Smooth muscle cell (in vitro differentiated cells): ENCODE results near the gene MYH13. TPM values are rescaled to one million over a fixed set of nuclear protein-coding genes. Genes with fewer than 3 reads are reported as not detected.
A peak's percentile ranks its signal among the peaks of the same experiment; 100 is the strongest.

ENCODE experiments used
- DNase-seq: peaks from one replicate; lab custom pipeline; 2025; ENCODE audit not compliant: unreplicated experiment; lab: John Stamatoyannopoulos, UW
- H2AFZ ChIP-seq: fragments of 200-600 bp; sonication (generic); 2 replicates; pipeline ENCODE4 v1.6.0; 2016; ENCODE audit warnings: antibody characterized with exemption, low read depth, mild to moderate bottlenecking
- H3F3A ChIP-seq: fragments of 200-600 bp; sonication (generic); 2 replicates; pipeline ENCODE4 v1.6.0; 2017; ENCODE audit warnings: antibody characterized with exemption, low read depth
- H3K27ac ChIP-seq: fragments of 200-600 bp; sonication (generic); 2 replicates; pipeline ENCODE4 v1.5.1; 2016; ENCODE audit warnings: low read depth, mild to moderate bottlenecking
- H3K27me3 ChIP-seq: fragments of 200-600 bp; sonication (generic); 2 replicates; pipeline ENCODE4 v1.6.1; 2016; ENCODE audit warnings: low read depth, mild to moderate bottlenecking
- H3K36me3 ChIP-seq: fragments of 200-600 bp; sonication (generic); 2 replicates; pipeline ENCODE4 v1.5.1; 2016; ENCODE audit warnings: low read depth
- H3K4me1 ChIP-seq: fragments of 200-600 bp; sonication (generic); 2 replicates; pipeline ENCODE4 v1.5.1; 2016; ENCODE audit warnings: low read depth
- H3K4me2 ChIP-seq: fragments of 200-600 bp; sonication (generic); 2 replicates; pipeline ENCODE4 v1.6.0; 2016; ENCODE audit warnings: mild to moderate bottlenecking
- H3K4me3 ChIP-seq: fragments of 200-600 bp; sonication (generic); 2 replicates; pipeline ENCODE4 v1.5.1; 2016; ENCODE audit warnings: mild to moderate bottlenecking
- H3K79me2 ChIP-seq: fragments of 200-600 bp; sonication (generic); 2 replicates; pipeline ENCODE4 v1.6.0; 2016; ENCODE audit warnings: low read depth, mild to moderate bottlenecking
- H3K9ac ChIP-seq: fragments of 200-600 bp; sonication (generic); 2 replicates; pipeline ENCODE4 v1.6.0; 2016; ENCODE audit warnings: low read depth
- H3K9me3 ChIP-seq: fragments of 200-600 bp; sonication (generic); replicated peaks from 2 replicates; pipeline ENCODE4 v1.5.1; 2016; ENCODE audit warnings: low read depth
- H4K20me1 ChIP-seq: fragments of 200-600 bp; sonication (generic); 2 replicates; pipeline ENCODE4 v1.6.0; 2016; ENCODE audit warnings: low read depth
- WGBS: methylation state at CpG from one replicate; pipeline ENCODE4 v1.1.7; 2016; ENCODE audit warnings: low lambda C conversion rate; 5-methylcytosine and 5-hydroxymethylcytosine counted together
- polyA plus RNA-seq: library from polyadenylated mRNA; unstranded; fragments of >200 nt; fragmentation: Nextera tagmentation; extraction: Ambion mirVana; gene quantifications from 2 replicates; pipeline ENCODE4 v1.2.1, GENCODE V29; 2016
- total RNA-seq: library from RNA; depleted of rRNA; stranded (reverse); fragments of >200 nt; gene quantifications from 2 replicates; pipeline ENCODE4 v1.2.3, GENCODE V29; 2014
- TF ChIP-seq, protein P1 (sequence below): fragments of 200-600 bp; sonication (generic); IDR thresholded peaks from 2 replicates; pipeline ENCODE4 v1.5.1; 2017; ENCODE audit warnings: borderline replicate concordance, mild to moderate bottlenecking, antibody characterized with exemption; ENCODE audit not compliant: insufficient read depth, poor library complexity, severe bottlenecking

Gene MYH13
- total and polyA plus RNA-seq, 2 experiments from 2014 or later: 0.09 TPM; not detected in 1

DNA sequence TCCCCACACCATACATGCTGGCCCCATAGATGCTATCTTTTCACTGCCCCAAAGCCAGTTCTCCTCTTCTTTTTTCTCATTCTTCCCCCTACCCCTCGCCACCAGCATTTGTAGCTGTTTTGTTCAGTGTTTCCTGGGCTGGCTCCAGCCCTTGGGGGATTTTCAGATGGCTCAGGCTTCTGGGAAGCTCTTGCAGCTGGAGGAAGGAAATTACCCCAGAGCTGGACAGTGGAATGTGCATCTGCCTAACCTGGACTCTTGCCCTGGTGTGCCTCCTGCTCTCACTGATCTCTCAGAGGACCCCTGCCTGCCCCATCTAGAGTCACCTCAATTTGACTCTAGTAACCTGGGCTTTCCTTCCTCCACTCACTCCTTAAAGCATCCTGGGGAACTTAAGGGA lies 82.8 kb downstream of the MYH13 start:
- peaks cover 7% of the 10 kb centered on the region for H3F3A ChIP-seq
- no peaks in the 10 kb centered on the region for H3K9me3 ChIP-seq
- H3K9ac ChIP-seq: no peak overlapping the region
- H3K27ac ChIP-seq: peak overlapping the region; percentile 95
- no peaks in the 10 kb centered on the region for H3K27me3 ChIP-seq
- H3K79me2 ChIP-seq: no peaks in the 10 kb centered on the region
- no peaks in the 10 kb centered on the region for H4K20me1 ChIP-seq
- peak overlapping the region; percentile 58 for H3K4me2 ChIP-seq
- H3K36me3 ChIP-seq: no peaks in the 10 kb centered on the region
- H2AFZ ChIP-seq: no peak overlapping the region
- H3K4me1 ChIP-seq: peaks cover 16% of the 10 kb centered on the region
- H3K4me3 ChIP-seq: no peak overlapping the region
- 25% methylated on average over 1 of the region's 1 CpG for WGBS
- TF ChIP-seq, protein P1, sequence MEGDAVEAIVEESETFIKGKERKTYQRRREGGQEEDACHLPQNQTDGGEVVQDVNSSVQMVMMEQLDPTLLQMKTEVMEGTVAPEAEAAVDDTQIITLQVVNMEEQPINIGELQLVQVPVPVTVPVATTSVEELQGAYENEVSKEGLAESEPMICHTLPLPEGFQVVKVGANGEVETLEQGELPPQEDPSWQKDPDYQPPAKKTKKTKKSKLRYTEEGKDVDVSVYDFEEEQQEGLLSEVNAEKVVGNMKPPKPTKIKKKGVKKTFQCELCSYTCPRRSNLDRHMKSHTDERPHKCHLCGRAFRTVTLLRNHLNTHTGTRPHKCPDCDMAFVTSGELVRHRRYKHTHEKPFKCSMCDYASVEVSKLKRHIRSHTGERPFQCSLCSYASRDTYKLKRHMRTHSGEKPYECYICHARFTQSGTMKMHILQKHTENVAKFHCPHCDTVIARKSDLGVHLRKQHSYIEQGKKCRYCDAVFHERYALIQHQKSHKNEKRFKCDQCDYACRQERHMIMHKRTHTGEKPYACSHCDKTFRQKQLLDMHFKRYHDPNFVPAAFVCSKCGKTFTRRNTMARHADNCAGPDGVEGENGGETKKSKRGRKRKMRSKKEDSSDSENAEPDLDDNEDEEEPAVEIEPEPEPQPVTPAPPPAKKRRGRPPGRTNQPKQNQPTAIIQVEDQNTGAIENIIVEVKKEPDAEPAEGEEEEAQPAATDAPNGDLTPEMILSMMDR: no peak
- DNase-seq: no peak

DNA sequence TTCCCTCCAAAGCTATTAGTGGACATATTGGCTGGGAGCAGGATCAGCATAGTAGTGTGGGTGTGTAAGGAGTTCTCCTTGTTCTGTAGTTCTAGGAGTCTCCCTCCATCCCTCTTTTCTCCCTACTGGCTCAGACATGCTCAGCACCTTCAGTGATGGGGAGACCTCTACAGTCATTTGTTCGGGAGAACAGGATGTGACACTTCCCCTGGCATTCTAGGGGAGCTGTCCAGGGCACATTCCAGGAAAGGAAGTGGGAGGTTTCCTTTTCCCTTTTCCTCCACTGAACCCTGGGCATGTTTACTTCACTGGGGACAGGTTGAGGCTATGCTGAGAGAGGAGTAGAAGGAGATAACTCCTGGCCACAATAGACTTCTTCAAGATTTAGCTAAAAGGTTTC lies 86.5 kb downstream of the MYH13 start:
- Histone ChIP-seq H3F3A (peaks cover 2% of the 10 kb centered on the region), H3K4me3 (no peak overlapping the region), H3K9ac (no peak overlapping the region), H3K79me2 (no peaks in the 10 kb centered on the region), H3K9me3 (no peaks in the 10 kb centered on the region), H3K27ac (peak overlapping the region; percentile 64), H3K4me1 (peaks cover 5% of the 10 kb centered on the region), H2AFZ (no peak overlapping the region), H4K20me1 (no peaks in the 10 kb centered on the region), H3K4me2 (peak overlapping the region; percentile 58), H3K36me3 (no peaks in the 10 kb centered on the region), H3K27me3 (no peaks in the 10 kb centered on the region)
- WGBS: 21% methylated on average over 1 of the region's 1 CpG
- no peak for DNase-seq
- TF ChIP-seq, protein P1: no peak

- H3K4me3 ChIP-seq: no peak overlapping the region
- H4K20me1 ChIP-seq: no peaks in the 10 kb centered on the region
- 42% methylated on average over 8 of the region's 8 CpGs for WGBS
- TF ChIP-seq, protein P1: no peak
- H3K9ac ChIP-seq: no peak overlapping the region
- H3F3A ChIP-seq: no peaks in the 10 kb centered on the region
- peaks cover under 1% of the 10 kb centered on the region for H3K4me1 ChIP-seq
- H3K27ac ChIP-seq: peak overlapping the region; percentile 64
- no peaks in the 10 kb centered on the region for H3K27me3 ChIP-seq
- DNase-seq: no peak
- H3K36me3 ChIP-seq: no peaks in the 10 kb centered on the region
- no peak overlapping the region for H2AFZ ChIP-seq
- no peaks in the 10 kb centered on the region for H3K79me2 ChIP-seq
- H3K9me3 ChIP-seq: no peaks in the 10 kb centered on the region
- H3K4me2 ChIP-seq: peak overlapping the region; percentile 58
Observed at GRCh38 chr17:10285896-10286295, 86.9 kb downstream of the MYH13 start.

- Histone ChIP-seq H3K9me3 (no peaks in the 10 kb centered on the region), H3K9ac (no peak overlapping the region), H3K79me2 (no peaks in the 10 kb centered on the region), H3F3A (no peaks in the 10 kb centered on the region), H3K36me3 (no peaks in the 10 kb centered on the region), H3K27ac (no peak overlapping the region), H3K4me3 (no peak overlapping the region), H3K4me2 (no peak overlapping the region), H3K27me3 (no peaks in the 10 kb centered on the region), H2AFZ (no peak overlapping the region), H3K4me1 (peaks cover 5% of the 10 kb centered on the region), H4K20me1 (no peaks in the 10 kb centered on the region)
- WGBS: 91% methylated on average over 1 of the region's 1 CpG
- DNase-seq: no peak
- TF ChIP-seq, protein P1: no peak
Observed at GRCh38 chr17:10280068-10280467, 92.7 kb downstream of the MYH13 start.
